H9 (cell line): ENCODE results near the gene COL5A3. TPM values are rescaled to one million over a fixed set of nuclear protein-coding genes. Genes with fewer than 3 reads are reported as not detected.
"Not testable (repeated sequence)": the region's sequence is repeated elsewhere in the genome, so short reads cannot be mapped to it uniquely, and the experiment has no call there.

Experiments used
- DNase-seq: peaks from one replicate; pipeline ENCODE4 v3.0.0-alpha.2; 2017
- H2AFZ ChIP-seq: one replicate; pipeline ENCODE4 v1.6.1; 2013; ENCODE audit warnings: mild to moderate bottlenecking, low read length, control low read depth, moderate library complexity
- H2AK5ac ChIP-seq: 2 replicates; pipeline ENCODE4 v1.6.1; 2013; ENCODE audit warnings: low read length, control low read depth, mixed read lengths; ENCODE audit not compliant: insufficient read length
- H2BK120ac ChIP-seq: one replicate; pipeline ENCODE4 v1.6.1; 2013; ENCODE audit warnings: low read depth, mild to moderate bottlenecking, low read length, control low read depth, inconsistent platforms; ENCODE audit not compliant: poor library complexity, severe bottlenecking
- H2BK12ac ChIP-seq: 2 replicates; pipeline ENCODE4 v1.6.1; 2013; ENCODE audit warnings: low read length, control low read depth, mixed read lengths, low read depth; ENCODE audit not compliant: insufficient read length
- H2BK15ac ChIP-seq: 2 replicates; pipeline ENCODE4 v1.6.1; 2013; ENCODE audit warnings: low read depth, low read length, control low read depth
- H2BK20ac ChIP-seq: one replicate; pipeline ENCODE4 v1.6.1; 2013; ENCODE audit warnings: low read depth, mild to moderate bottlenecking, low read length, control low read depth, inconsistent platforms; ENCODE audit not compliant: poor library complexity, severe bottlenecking
- H2BK5ac ChIP-seq: 2 replicates; pipeline ENCODE4 v1.6.1; 2013; ENCODE audit warnings: low read length, control low read depth, mixed read lengths; ENCODE audit not compliant: insufficient read length
- H3K14ac ChIP-seq: 2 replicates; pipeline ENCODE4 v1.6.1; 2013; ENCODE audit warnings: low read length, control low read depth; ENCODE audit not compliant: insufficient read depth
- H3K18ac ChIP-seq: 2 replicates; pipeline ENCODE4 v1.6.1; 2013; ENCODE audit warnings: low read depth, mild to moderate bottlenecking, mixed read lengths, low read length, control low read depth; ENCODE audit not compliant: insufficient read length
- H3K23ac ChIP-seq: 2 replicates; pipeline ENCODE4 v1.6.1; 2013; ENCODE audit warnings: low read length, control low read depth, mixed read lengths, low read depth; ENCODE audit not compliant: insufficient read length
- H3K23me2 ChIP-seq: 2 replicates; pipeline ENCODE4 v1.6.1; 2013; ENCODE audit warnings: low read depth, mild to moderate bottlenecking, mixed read lengths, low read length, control low read depth; ENCODE audit not compliant: insufficient read length, poor library complexity, severe bottlenecking
- H3K27ac ChIP-seq: 2 replicates; pipeline ENCODE4 v1.5.1; 2013; ENCODE audit warnings: low read length, control low read depth, mixed read lengths, low read depth; ENCODE audit not compliant: insufficient read length
- H3K27me3 ChIP-seq: 2 replicates; pipeline ENCODE4 v1.6.1; 2013; ENCODE audit warnings: low read length, control low read depth, inconsistent platforms; ENCODE audit not compliant: insufficient read depth
- H3K4ac ChIP-seq: 2 replicates; pipeline ENCODE4 v1.6.1; 2013; ENCODE audit warnings: low read depth, mild to moderate bottlenecking, control low read depth, inconsistent platforms, low read length, moderate library complexity
- H3K4me1 ChIP-seq: 2 replicates; pipeline ENCODE4 v1.6.1; 2013; ENCODE audit warnings: low read length, control low read depth, inconsistent platforms; ENCODE audit not compliant: insufficient read depth
- H3K4me2 ChIP-seq: 2 replicates; pipeline ENCODE4 v1.6.1; 2013; ENCODE audit warnings: low read length, control low read depth, mixed read lengths; ENCODE audit not compliant: insufficient read length, insufficient read depth
- H3K56ac ChIP-seq: 2 replicates; pipeline ENCODE4 v1.6.1; 2013; ENCODE audit warnings: low read depth, mild to moderate bottlenecking, mixed read lengths, low read length, control low read depth; ENCODE audit not compliant: insufficient read length
- H3K79me1 ChIP-seq: 2 replicates; pipeline ENCODE4 v1.6.1; 2013; ENCODE audit warnings: low read depth, mild to moderate bottlenecking, moderate library complexity, low read length, control low read depth, inconsistent platforms; ENCODE audit not compliant: insufficient read depth, poor library complexity, severe bottlenecking
- H3K79me2 ChIP-seq: 2 replicates; pipeline ENCODE4 v1.6.1; 2013; ENCODE audit warnings: low read length, control low read depth, inconsistent platforms; ENCODE audit not compliant: insufficient read depth
- H3K9ac ChIP-seq: 2 replicates; pipeline ENCODE4 v1.6.1; 2013; ENCODE audit warnings: low read length, control low read depth, mixed read lengths; ENCODE audit not compliant: insufficient read length; ENCODE audit errors: extremely low read depth
- H3K9me3 ChIP-seq: one replicate; pipeline ENCODE4 v1.6.1; 2013; ENCODE audit warnings: low read depth, low read length, inconsistent platforms; ENCODE audit not compliant: control insufficient read depth
- H3T11ph ChIP-seq: one replicate; pipeline ENCODE4 v1.6.1; 2013; ENCODE audit warnings: mild to moderate bottlenecking, low read length, control low read depth, inconsistent platforms
- H4K20me1 ChIP-seq: one replicate; pipeline ENCODE4 v1.6.1; 2013; ENCODE audit not compliant: control insufficient read depth, insufficient read length, insufficient read depth
- H4K5ac ChIP-seq: 2 replicates; pipeline ENCODE4 v1.6.1; 2013; ENCODE audit warnings: low read depth, mild to moderate bottlenecking, mixed read lengths, low read length, control low read depth; ENCODE audit not compliant: insufficient read length
- H4K8ac ChIP-seq: replicated peaks from 2 replicates; pipeline ENCODE4 v1.6.1; 2013; ENCODE audit warnings: low read length, control low read depth, mixed read lengths, low read depth; ENCODE audit not compliant: insufficient read length
- H4K91ac ChIP-seq: 2 replicates; pipeline ENCODE4 v1.6.1; 2013; ENCODE audit warnings: low read depth, mild to moderate bottlenecking, moderate library complexity, mixed read lengths, low read length, control low read depth; ENCODE audit not compliant: insufficient read length
- H3K27ac Mint-ChIP-seq, 3 experiments: 2 replicates in 2 of 3; 3 replicates in 1 of 3; pipeline ENCODE4 v1.8.0; 2020 to 2021; ENCODE audit warnings: mixed read lengths in 3 of 3, mild to moderate bottlenecking in 1 of 3, moderate library complexity in 1 of 3
- H3K27me3 Mint-ChIP-seq: 2 replicates; pipeline ENCODE4 v1.8.0; 2021; ENCODE audit warnings: low read depth, mild to moderate bottlenecking, moderate library complexity, mixed read lengths
- H3K36me3 Mint-ChIP-seq, 3 experiments: 2 replicates in 2 of 3; 3 replicates in 1 of 3; pipeline ENCODE4 v1.8.0; 2020 to 2021; ENCODE audit warnings: low read depth in 3 of 3, mixed read lengths in 3 of 3; ENCODE audit not compliant: insufficient read depth in 1 of 3
- H3K4me1 Mint-ChIP-seq, 2 experiments: 2 replicates each; pipeline ENCODE4 v1.8.0; 2020; ENCODE audit warnings: mixed read lengths in 2 of 2
- H3K4me3 Mint-ChIP-seq, 2 experiments: 2 replicates in 1 of 2; 3 replicates in 1 of 2; pipeline ENCODE4 v1.8.0; 2020 to 2021; ENCODE audit warnings: mild to moderate bottlenecking in 2 of 2, mixed read lengths in 2 of 2, moderate library complexity in 1 of 2
- H3K9me3 Mint-ChIP-seq, 2 experiments: 2 replicates in 1 of 2; 3 replicates in 1 of 2; pipeline ENCODE4 v1.8.0; 2020; ENCODE audit warnings: mild to moderate bottlenecking in 2 of 2, mixed read lengths in 2 of 2, moderate library complexity in 1 of 2
- CTCF ChIP-seq: fragments of 200-600 bp; sonication (generic); conservative IDR thresholded peaks from 3 replicates; pipeline ENCODE4 v1.8.0; 2021; ENCODE audit warnings: antibody characterized with exemption, mild to moderate bottlenecking
- WGBS: extraction: QIAGEN DNeasy Blood & Tissue Kit; methylation state at CpG from one replicate; pipeline ENCODE4 v1.1.7; 2013; ENCODE audit warnings: missing lambda C conversion rate, low lambda C conversion rate, mixed read lengths; ENCODE audit not compliant: insufficient read length; ENCODE audit errors: extremely low coverage; 5-methylcytosine and 5-hydroxymethylcytosine counted together
- total RNA-seq: library from RNA; stranded (reverse); gene quantifications from 2 replicates; pipeline ENCODE4 v1.2.1, GENCODE V29; 2021

Gene COL5A3
- total RNA-seq, 1 experiment from 2014 or later: 0.72 TPM

GRCh38 chr19:10026744-10027143, 16.4 kb upstream of the COL5A3 start:
- H3K36me3 Mint-ChIP-seq: no peaks in the 10 kb centered on the region

GRCh38 chr19:10023096-10023495, 12.8 kb upstream of the COL5A3 start:
- not testable (repeated sequence) for H3K9me3 ChIP-seq, H3K4me1 Mint-ChIP-seq, H2BK20ac ChIP-seq, H3K23ac ChIP-seq, H3K27ac ChIP-seq, H3K4ac ChIP-seq, H4K5ac ChIP-seq, H2AK5ac ChIP-seq, H3K9me3 Mint-ChIP-seq, H3K4me1 ChIP-seq, H4K8ac ChIP-seq, H3K79me2 ChIP-seq, H3K18ac ChIP-seq, H4K20me1 ChIP-seq, H3K79me1 ChIP-seq, H3K27ac Mint-ChIP-seq, H2BK12ac ChIP-seq, H2AFZ ChIP-seq, H3K36me3 Mint-ChIP-seq, H3K27me3 ChIP-seq, H3K14ac ChIP-seq, H3K56ac ChIP-seq, H3K9ac ChIP-seq, H3K23me2 ChIP-seq, DNase-seq, H2BK120ac ChIP-seq, H2BK5ac ChIP-seq, H3T11ph ChIP-seq, H3K4me3 Mint-ChIP-seq, H4K91ac ChIP-seq, H2BK15ac ChIP-seq, H3K4me2 ChIP-seq
- H3K27me3 Mint-ChIP-seq: peaks cover 23% of the 10 kb centered on the region
- no CpG with 5 or more reads among the region's 5 CpGs for WGBS

More at GRCh38 chr19:10026744-10027143, 16.4 kb upstream of the COL5A3 start:
- no peak overlapping the region for H3K18ac ChIP-seq
- no peaks in the 10 kb centered on the region for H3K9me3 ChIP-seq
- H4K5ac ChIP-seq: no peak overlapping the region
- no peak overlapping the region for H4K91ac ChIP-seq
- no peak overlapping the region for H2BK12ac ChIP-seq
- no peak overlapping the region for H2AK5ac ChIP-seq
- no peaks in the 10 kb centered on the region for H4K20me1 ChIP-seq
- H3K79me1 ChIP-seq: no peaks in the 10 kb centered on the region
- H2AFZ ChIP-seq: no peak overlapping the region
- H3K27me3 ChIP-seq: no peaks in the 10 kb centered on the region
- no peak overlapping the region for H3K27ac Mint-ChIP-seq
- peaks cover 25% of the 10 kb centered on the region for H3K27me3 Mint-ChIP-seq
- H2BK15ac ChIP-seq: no peak overlapping the region
- no peak overlapping the region for H3K9ac ChIP-seq
- H2BK5ac ChIP-seq: no peak overlapping the region
- H3K23me2 ChIP-seq: no peaks in the 10 kb centered on the region
- no peak overlapping the region for H3K4me2 ChIP-seq
- H3K79me2 ChIP-seq: no peaks in the 10 kb centered on the region
- no peak overlapping the region for H3K23ac ChIP-seq
- peaks cover 3 to 8% of the 10 kb centered on the region in 2 experiments; a peak in 3 of 4 replicates for H3K4me1 Mint-ChIP-seq
- no peaks in the 10 kb centered on the region; a peak in 1 of 5 replicates for H3K9me3 Mint-ChIP-seq
- H3K4ac ChIP-seq: no peak overlapping the region
- H2BK20ac ChIP-seq: no peak overlapping the region
- WGBS: no CpG with 5 or more reads among the region's 3 CpGs
- H3K56ac ChIP-seq: no peak overlapping the region
- H3K4me1 ChIP-seq: no peaks in the 10 kb centered on the region
- no peak overlapping the region for H3K14ac ChIP-seq
- no peak overlapping the region for H3T11ph ChIP-seq
- no peak overlapping the region for H4K8ac ChIP-seq
- no peak overlapping the region for H2BK120ac ChIP-seq
- no peak for TF ChIP-seq CTCF
- no peak for DNase-seq
- H3K27ac ChIP-seq: no peak overlapping the region
- H3K4me3 Mint-ChIP-seq: no peak overlapping the region
